Measurements from ENCODE around the gene TMEM184B. TPM values are rescaled to one million over a fixed set of nuclear protein-coding genes. Genes with fewer than 3 reads are reported as not detected.

Gene TMEM184B
- total RNA-seq, 1 experiment from 2014 or later, result 89.7 TPM

- DNase-seq (ENCODE audit: low spot score) (no peak), ATAC-seq (no peak)
- Mint-ChIP-seq H3K36me3 (peaks cover 5% of the 10 kb centered on the region; the same call in 1 of the 2 replicates), H3K4me1 (peaks cover 41% of the 10 kb centered on the region), H3K4me3 (no peak overlapping the region), H3K27me3 (ENCODE audit: low read depth) (no peaks in the 10 kb centered on the region), H3K9me3 (no peaks in the 10 kb centered on the region), H3K27ac (peak overlapping the region; percentile 83)
- CTCF ChIA-PET, result interaction anchor here (1.3 kb wide), 1 partner anchor 8 kb away, joined by 3 read pairs; no protein-coding TSS in a partner anchor
- POLR2A ChIA-PET, result no interaction called here
- TF ChIP-seq ELF4 (CRISPR knock-in tag; IDR thresholded peaks at IDR 0.05; ENCODE audit: low read depth), result no peak
- no peak for TF ChIP-seq OVOL2 (CRISPR knock-in tag; IDR thresholded peaks at IDR 0.05; ENCODE audit: borderline replicate concordance)
- TF ChIP-seq ZNF138 (CRISPR knock-in tag; conservative IDR thresholded peaks at IDR 0.05), result no peak
- TF ChIP-seq IRF2 (CRISPR knock-in tag; IDR thresholded peaks at IDR 0.05; ENCODE audit: borderline replicate concordance, low read depth), result no peak
- TF ChIP-seq NFATC4 (CRISPR knock-in tag; IDR thresholded peaks at IDR 0.05), result no peak
- no peak for TF ChIP-seq CREM (CRISPR knock-in tag; IDR thresholded peaks at IDR 0.05)
- no peak for TF ChIP-seq ZBTB21 (CRISPR knock-in tag; IDR thresholded peaks at IDR 0.05; ENCODE audit: borderline replicate concordance)
- no peak for TF ChIP-seq E2F4 (CRISPR knock-in tag; IDR thresholded peaks at IDR 0.05; ENCODE audit: borderline replicate concordance, low read depth)
- no peak for TF ChIP-seq ZNF263 (CRISPR knock-in tag; IDR thresholded peaks at IDR 0.05; ENCODE audit: low read depth)
- TF ChIP-seq FOXJ3 (CRISPR knock-in tag; IDR thresholded peaks at IDR 0.05; ENCODE audit: borderline replicate concordance), result no peak
- no peak for TF ChIP-seq TEAD4 (CRISPR knock-in tag; IDR thresholded peaks at IDR 0.05)
- no peak for TF ChIP-seq ATF2 (CRISPR knock-in tag; IDR thresholded peaks at IDR 0.05; ENCODE audit: borderline replicate concordance, low read depth)
- TF ChIP-seq HMGXB4 (CRISPR knock-in tag; IDR thresholded peaks at IDR 0.05), result no peak
Measured at GRCh38 chr22:38258895-38259294, 13.9 kb downstream of the TMEM184B start.

- Mint-ChIP-seq H3K9me3 (no peaks in the 10 kb centered on the region), H3K27ac (no peak overlapping the region), H3K4me3 (no peak overlapping the region), H3K27me3 (ENCODE audit: low read depth) (no peaks in the 10 kb centered on the region), H3K36me3 (no peaks in the 10 kb centered on the region), H3K4me1 (peaks cover 39% of the 10 kb centered on the region)
- no peak for TF ChIP-seq CBFB (CRISPR knock-in tag; IDR thresholded peaks at IDR 0.05; ENCODE audit: low read depth)
- no peak for TF ChIP-seq NR1H2 (CRISPR knock-in tag; IDR thresholded peaks at IDR 0.05)
- TF ChIP-seq ZNF317 (CRISPR knock-in tag; IDR thresholded peaks at IDR 0.05; ENCODE audit: borderline replicate concordance, low read depth), result no peak
- DNase-seq (ENCODE audit: low spot score), result no peak
- peak; percentile 32 for ATAC-seq
- POLR2A ChIA-PET, result no interaction called here
- CTCF ChIA-PET, result interaction anchor here (1.3 kb wide), 1 partner anchor 9 kb away, joined by 3 read pairs; no protein-coding TSS in a partner anchor
Measured at GRCh38 chr22:38257650-38258250, 15.1 kb downstream of the TMEM184B start.

- TF ChIP-seq PRRX2 (CRISPR knock-in tag; IDR thresholded peaks at IDR 0.05), result no peak
- peaks cover 36% of the 10 kb centered on the region for H3K4me1 Mint-ChIP-seq
- H3K27me3 Mint-ChIP-seq (ENCODE audit: low read depth), result no peaks in the 10 kb centered on the region
- POLR2A ChIA-PET, result interaction anchor here (0.7 kb wide), 1 partner anchor 87 kb away, joined by 3 read pairs; no protein-coding TSS in a partner anchor
- ATAC-seq (no peak), DNase-seq (ENCODE audit: low spot score) (no peak)
- no peak overlapping the region for H3K4me3 Mint-ChIP-seq
- no peak overlapping the region; the same call in 1 of the 2 replicates for H3K27ac Mint-ChIP-seq
- H3K9me3 Mint-ChIP-seq, result no peaks in the 10 kb centered on the region
- no peaks in the 10 kb centered on the region for H3K36me3 Mint-ChIP-seq
- CTCF ChIA-PET, result interaction anchor here (0.6 to 1.1 kb wide), 4 partner anchors 15 to 394 kb away, joined by 3 to 4 read pairs (median 4); no protein-coding TSS in a partner anchor
Measured at GRCh38 chr22:38257181-38257580, 15.6 kb downstream of the TMEM184B start.

Data from WTC11 (cell line).